Epithelial cell of esophagus (primary cell): ENCODE measurements around the gene SPG11.
"Not testable (repeated sequence)": the region's sequence is repeated elsewhere in the genome, so short reads cannot be mapped to it uniquely, and the experiment has no call there.

Experiments
- DNase-seq: peaks from one replicate; pipeline ENCODE4 v3.0.0; 2010; ENCODE audit warnings: low read depth
- H3K4me3 ChIP-seq: 2 replicates; pipeline ENCODE4 v1.5.1; 2011; ENCODE audit warnings: mild to moderate bottlenecking, low read length, control low read depth
- CTCF ChIP-seq: IDR thresholded peaks from 2 replicates; pipeline ENCODE4 v1.5.1; 2011; ENCODE audit warnings: low read depth, mild to moderate bottlenecking, low read length, control low read depth, inconsistent platforms; ENCODE audit not compliant: insufficient read depth; ENCODE audit errors: missing control alignments

The SPG11 gene

DNA sequence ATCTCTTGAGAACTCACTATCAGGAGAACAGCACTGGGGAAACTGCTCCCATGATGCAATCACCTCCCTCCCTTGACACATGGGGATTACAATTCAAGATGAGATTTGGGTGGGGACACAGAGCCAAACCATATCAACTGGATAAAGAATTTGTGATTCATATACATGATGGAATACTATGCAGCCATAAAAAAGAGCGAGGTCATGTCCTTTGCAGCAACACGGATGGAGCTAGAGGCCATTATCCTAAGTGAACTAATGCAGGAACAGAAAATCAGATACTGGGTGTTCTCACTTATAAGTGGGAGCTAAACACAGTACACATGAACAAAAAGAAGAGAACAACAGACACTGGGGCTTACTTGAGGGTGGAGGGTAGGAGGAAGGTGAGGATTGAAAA is 17.0 kb downstream of the SPG11 start:
- TF ChIP-seq CTCF, result no peak
- no peak for DNase-seq
- H3K4me3 ChIP-seq, result no peak overlapping the region

GRCh38 chr15:44641651-44642050 is 21.8 kb downstream of the SPG11 start:
- no peak for DNase-seq
- no peak overlapping the region for H3K4me3 ChIP-seq
- no peak for TF ChIP-seq CTCF

DNA sequence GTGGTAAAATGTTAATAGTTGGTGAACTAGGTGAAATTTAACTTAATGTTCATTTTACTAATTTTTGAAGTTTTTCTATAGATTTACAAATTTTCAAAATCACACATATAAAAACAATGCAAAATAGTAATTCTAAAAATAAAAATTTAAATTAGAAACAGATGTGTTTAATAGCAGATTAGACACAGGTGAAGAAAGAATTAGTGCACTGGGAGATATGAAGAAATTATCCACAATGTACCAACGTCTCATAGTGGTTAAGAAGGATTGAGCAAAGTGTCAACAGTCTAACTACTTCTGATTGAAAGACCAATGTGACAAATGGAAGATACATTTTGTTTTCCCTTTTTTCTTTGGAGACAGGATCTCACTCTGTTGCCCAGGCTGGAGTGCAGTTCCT is 26.5 kb downstream of the SPG11 start:
- no peak for DNase-seq
- no peak for TF ChIP-seq CTCF
- H3K4me3 ChIP-seq, result no peak overlapping the region

DNA sequence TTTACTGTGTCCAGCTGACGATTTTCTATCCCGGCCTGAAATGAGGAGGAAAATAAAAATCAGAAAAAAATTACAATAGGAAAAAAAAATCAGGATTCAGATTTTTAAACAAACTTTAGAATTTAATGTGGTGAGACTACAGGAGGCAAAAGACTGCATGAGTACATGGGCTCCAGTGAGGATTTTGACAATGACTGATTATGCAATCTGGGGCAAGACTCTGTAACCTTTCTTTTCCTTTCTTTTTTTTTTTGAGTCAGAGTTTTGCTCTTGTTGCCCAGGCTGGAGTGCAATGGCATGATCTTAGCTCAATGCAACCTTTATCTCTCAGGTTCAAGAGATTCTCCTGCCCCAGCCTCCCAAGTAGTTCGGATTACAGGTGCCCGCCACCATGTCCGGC is 29.9 kb downstream of the SPG11 start:
- peak; percentile 56 for DNase-seq
- TF ChIP-seq CTCF, result no peak
- no peak overlapping the region for H3K4me3 ChIP-seq

GRCh38 chr15:44625286-44625685 is 38.2 kb downstream of the SPG11 start:
- H3K4me3 ChIP-seq, DNase-seq: not testable (repeated sequence)

- no peak for DNase-seq
- TF ChIP-seq CTCF, result no peak
- no peak overlapping the region for H3K4me3 ChIP-seq
Observed at GRCh38 chr15:44623178-44623577, 40.3 kb downstream of the SPG11 start.

GRCh38 chr15:44620081-44620480 is 43.4 kb downstream of the SPG11 start:
- TF ChIP-seq CTCF, result no peak

GRCh38 chr15:44616974-44617373 is 46.5 kb downstream of the SPG11 start:
- no peak for DNase-seq
- no peak overlapping the region for H3K4me3 ChIP-seq
- no peak for TF ChIP-seq CTCF

More at GRCh38 chr15:44620081-44620480, 43.4 kb downstream of the SPG11 start:
- H3K4me3 ChIP-seq, result no peak overlapping the region
- no peak for DNase-seq
